ENCODE data around the gene UNC5C.

UNC5C gene

DNA sequence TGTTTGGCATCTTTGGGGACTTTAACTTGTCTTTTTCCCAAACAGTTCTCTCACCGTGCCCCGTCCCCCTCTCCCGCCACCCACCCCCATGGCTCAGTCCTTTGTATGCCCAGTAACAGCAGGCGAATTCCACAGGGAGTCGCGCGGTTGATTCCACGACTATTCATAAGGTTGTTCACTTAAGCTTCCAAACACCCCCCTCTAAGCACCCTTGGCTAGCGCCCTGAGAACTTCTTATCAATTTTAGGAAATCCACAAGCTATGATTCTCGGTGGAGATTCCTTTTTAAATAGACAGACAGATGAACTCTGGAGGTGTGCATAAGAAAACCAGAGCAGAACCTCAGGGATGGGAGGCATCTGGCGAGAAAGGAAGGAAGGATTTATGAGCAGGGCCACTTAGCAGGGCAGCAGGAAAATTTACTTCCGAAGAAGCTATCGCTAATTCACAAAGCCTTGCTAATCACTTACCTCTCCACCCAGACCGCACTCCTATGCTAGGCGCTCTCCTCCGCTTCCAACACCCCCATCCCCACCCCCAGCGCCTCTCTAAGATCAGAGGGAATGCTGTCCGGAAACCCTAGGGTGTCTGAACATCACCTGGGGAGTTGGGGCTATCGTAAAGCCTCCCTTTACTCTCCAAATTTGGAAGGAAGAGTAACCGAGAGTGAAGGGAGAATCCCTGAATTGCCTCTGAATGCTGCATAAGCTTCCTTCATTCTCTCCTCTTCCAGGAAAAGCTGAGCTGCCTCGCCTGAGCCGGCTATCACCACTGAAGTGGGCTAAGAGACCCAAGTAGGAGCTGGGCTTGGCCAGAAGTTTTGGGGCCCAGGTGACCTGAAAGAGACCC lies 1.7 kb downstream of the UNC5C start:
- no peak for DNase-seq (ENCODE audit: low read depth)

DNA sequence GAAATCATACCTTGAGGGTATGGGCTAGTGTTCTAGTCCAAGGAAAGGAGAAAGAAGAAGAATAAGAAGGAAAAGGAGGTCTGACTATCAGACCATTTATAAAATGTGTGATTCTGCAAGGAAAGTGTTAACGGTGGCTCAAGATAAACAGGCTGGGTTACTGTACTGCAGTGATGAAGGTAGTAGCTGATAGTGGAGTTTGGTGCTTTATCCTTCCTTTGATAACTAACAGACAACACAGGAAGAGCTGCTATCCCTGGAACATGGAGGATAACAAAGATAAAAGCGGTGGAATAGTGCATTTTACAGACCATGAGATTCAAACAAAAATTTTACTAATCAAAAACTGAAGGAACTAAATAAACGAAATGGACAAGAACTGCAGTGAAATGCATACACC lies 2.6 kb downstream of the UNC5C start:
- no peak for DNase-seq (ENCODE audit: low read depth)

DNA sequence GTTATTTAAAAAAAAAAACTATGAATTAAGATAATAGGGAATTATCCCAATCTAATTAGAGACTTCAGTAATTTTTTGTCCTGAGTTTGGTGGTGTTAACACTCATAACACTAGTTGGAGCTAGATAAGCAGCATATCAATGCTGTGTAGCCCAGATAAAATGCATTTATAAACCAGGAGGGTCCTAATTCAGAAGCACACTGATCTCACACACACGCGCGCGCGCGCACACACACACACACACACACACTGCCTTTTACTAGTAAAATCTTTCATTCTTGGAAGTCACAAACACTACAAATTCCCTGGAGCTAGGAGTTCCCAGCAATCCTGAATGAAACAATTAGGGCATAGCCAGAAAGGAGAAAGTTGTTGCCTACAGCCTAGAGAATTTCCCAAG lies 3.2 kb downstream of the UNC5C start:
- no peak for DNase-seq (ENCODE audit: low read depth)

DNA sequence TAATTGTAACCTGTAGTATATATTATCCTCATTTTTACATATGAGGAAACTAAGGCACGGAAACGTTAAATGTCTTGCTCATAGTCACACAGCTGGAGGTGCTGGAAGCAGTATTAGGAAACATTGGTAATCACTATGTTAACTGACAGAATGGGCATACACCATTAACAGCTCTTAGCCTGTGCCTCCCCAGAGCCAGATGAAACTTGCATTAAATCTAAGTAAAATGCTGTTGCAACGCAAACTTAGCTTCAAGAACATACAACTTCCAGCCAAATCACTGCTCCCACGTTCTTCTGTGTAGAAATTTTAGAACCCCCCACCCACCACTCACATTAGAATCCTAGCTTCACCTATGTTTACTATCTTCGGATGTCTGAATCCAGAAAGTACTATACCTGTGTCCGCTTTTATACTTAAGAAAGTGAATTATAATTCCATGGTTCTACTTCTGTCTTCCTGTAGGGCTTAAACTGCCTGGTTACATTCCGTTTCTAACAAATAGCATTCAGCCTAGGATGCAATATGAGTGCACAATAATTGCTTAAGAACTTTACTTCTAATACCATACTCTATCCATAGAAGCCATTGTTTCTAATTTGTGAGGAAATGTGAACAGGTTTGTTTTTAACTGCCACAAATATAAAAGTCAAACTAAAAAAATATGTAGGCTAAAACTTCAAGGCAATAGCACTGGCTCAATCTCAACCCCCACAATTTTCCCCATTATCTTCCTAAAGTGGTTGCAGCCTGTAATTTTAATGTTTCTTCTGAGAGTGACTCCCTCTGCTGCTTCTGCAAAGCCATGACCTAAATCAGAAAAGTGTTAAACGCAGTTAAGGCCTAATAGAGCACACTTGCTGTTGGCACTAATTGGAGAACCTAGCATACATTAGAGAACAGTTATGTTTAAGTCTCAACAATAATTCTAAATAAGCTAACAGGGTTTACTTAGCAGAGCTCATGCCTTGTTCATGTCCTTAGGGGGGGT lies 4.4 kb downstream of the UNC5C start:
- no peak for DNase-seq (ENCODE audit: low read depth)

DNA sequence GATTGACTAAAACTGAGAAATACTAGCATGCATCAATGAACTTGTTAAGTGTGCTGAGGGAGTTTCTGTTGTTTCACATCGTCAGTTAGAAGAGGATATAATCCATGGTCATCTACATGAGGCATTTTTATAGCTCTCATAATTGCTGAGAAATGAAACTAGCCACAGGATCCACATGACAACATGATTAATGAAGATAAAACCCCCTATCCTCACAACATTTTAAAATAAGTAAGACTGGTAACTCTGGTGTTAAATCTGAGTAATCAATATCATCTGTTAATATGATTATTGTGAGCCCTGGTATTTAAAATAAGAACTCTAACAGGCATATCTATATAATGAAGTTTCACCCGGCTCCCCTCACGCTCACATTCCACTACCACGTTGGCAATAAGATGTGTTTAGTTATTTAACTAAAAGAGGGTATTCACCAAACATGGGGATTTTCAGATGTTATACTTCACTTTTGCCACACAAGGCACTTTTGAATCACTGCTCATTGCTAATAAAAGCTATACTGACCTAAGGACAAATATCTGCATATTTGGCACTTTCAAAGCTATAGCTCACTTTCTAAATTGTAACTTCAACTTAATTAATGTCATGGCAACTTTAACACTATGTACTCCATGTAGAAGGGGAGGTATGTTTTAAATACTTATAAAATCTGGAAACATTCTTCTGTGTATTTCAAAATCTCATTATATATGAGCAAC lies 6.7 kb downstream of the UNC5C start:
- DNase-seq (ENCODE audit: low read depth), result no peak

DNA sequence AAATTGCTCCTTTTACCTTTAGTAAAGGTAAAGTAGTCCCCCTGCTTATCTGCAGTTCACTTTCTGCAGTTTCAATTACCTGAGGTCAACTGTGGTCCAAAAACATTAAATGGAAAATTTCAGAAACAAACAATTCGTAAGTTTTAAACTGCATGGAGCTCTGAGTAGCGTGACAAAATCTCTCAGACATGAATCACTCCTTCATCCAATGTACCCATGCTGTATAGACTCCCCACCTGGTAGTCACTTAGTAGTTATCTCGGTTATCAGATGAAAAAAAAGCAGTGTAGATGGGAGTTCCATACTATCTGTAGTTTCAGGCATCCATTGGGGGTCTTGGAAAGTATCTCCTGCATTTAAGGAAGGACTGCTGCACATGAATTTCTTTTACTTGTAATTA lies 7.7 kb downstream of the UNC5C start:
- no peak for DNase-seq (ENCODE audit: low read depth)

DNA sequence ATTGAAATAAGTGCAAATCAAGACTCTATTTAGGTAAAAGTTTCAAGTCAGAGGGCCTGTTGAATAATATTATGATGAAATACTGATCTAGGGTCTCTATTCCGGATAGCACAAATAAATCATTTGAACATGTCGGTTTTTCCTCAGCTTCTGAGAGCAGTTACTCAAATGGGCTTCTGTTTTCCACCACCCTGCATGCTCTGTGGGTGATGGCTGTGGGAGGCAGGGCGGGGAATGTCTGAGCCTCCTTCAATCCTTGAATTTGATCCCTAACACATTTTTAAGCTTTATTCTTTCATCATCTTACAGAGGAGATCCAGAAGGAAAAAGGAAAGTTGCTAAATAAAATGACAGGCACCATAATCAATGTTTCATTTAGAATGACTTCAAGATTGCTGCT lies 8.5 kb downstream of the UNC5C start:
- DNase-seq (ENCODE audit: low read depth), result no peak

DNA sequence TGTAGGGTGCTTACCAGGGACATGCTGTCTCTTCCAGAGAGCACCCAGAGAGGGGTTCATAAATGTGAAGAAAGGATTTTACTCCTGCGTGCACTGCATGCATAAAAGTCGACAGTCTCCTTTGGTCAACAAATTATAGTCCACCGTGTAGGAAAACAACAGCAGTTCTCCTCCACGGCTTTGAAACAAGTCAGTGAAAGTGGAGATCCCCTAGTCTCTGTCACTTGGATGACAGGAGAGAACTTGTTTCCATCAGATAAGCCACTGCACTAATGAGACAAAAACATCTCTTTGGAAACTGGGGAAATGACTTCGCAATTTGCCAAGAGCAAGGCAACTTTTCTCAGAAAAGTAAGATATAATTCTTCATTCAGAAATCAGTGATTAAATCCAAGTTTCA lies 9.7 kb downstream of the UNC5C start:
- DNase-seq (ENCODE audit: low read depth), result no peak

DNA sequence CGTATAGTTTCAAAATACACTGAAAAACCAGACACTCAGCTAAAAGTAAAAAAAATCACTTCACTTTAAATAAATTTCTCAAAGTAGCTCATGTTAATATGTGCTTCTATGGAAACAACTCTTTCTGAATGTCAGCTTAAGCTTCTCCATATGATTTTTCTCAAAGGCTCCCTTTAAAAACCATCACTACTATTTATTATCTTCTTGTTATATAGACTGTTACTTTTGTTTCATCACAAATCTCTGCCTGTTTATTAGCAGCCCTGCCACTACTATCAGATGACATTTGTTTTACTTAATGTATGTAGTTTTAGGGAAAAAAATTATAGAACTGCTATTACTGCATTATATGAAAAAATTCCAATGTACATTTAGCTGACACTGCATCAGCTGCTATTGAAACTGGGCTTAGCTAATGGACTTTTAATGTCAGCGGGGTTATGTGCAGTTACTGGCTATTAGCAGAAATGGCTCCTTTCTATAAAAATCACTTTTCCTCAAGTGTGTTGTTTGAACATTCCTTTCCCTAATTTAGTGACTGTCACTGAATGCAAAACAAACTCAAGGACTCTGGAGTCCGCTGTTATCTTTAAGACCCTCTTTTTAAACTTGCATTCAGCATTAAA lies 10.8 kb downstream of the UNC5C start:
- no peak for DNase-seq (ENCODE audit: low read depth)

DNA sequence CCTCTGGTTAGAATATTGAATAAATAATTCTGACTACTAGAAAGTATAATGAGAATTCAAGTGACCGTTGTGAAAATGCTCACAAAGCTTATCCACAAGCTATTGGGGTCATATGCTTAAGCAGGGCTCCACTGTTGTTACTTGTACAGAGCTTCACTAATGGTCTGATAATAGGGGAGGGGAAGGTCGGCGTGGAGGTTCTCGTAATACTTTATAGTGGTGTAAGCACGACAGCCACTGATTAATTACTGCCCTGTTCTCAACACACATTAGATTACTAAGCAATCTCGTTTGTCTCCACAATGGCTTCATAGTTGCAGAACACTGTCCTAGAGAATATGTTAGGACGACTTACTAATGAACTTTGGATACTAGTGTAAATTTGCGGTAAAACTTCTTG lies 11.6 kb downstream of the UNC5C start:
- DNase-seq (ENCODE audit: low read depth), result no peak

DNA sequence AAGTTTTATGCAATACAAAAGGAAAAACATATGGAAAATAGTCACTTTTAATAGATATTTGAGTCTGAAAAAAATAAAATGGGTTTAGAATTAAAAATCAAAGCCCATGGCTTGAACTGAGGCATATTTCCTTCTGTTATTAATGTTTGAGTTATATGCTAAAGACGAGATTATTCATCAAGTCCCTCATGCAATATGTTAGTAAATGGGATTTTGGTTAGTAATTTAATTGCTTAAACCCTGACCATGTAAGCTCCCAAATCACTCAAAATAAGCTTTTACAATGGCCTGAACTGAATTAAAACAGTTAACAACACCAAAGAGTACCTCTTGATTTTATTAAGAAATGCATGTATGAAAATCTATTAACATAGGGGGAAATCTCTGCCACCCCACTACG lies 12.1 kb downstream of the UNC5C start:
- no peak for DNase-seq (ENCODE audit: low read depth)

DNA sequence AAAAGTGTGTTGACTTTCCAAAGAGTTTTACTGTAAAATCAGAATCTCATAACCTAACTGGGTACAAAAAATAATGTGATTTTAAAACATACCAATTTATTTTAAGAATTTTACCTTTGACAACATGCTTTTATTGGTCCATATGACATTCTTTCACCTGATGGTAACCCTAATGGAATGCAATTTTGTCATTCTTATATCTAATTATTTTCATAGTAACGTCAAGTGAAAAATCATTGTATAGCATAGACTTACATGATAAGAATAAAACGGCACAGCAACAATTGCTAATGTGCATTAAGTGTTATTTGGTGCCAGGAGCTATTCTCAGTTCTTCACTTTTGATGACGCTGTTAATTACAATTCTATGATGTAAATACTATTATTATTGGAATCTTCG lies 13.6 kb downstream of the UNC5C start:
- DNase-seq (ENCODE audit: low read depth), result no peak

DNA sequence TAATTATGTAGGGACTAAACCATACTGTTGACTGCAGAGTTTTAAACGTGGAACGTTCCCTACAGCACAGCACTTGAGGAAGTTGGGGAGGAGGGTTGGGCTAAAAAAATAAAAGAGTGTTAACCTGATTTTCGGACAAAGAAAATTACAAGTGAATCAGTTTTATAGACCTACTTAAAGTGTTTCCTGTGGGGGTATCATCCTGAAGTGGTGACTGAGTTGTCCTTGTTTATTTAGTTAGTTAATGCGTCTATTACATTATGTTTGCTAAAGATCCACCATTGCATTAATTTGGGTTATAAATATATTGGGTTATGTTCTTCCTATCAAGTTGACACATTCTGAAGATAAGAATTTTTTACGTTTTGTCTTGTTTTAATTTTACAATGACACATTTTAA lies 14.7 kb downstream of the UNC5C start:
- DNase-seq (ENCODE audit: low read depth), result no peak

DNA sequence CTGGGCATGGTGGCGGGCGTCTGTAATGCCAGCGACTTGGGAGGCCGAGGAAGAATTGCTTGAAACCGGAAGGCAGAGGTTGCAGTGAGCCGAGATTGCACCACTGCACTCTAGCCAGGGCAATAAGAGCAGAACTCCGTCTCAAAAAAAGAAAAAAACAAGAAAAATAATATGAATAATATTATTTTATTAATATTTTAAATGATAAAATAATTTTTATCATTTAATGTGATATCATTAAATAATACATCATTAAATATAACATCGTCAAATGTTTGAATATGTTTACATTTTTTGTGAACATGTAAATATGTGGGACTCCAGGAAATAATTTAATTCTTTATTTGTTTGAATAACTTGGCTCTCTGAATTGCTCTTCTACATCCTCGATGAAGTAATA lies 15.5 kb downstream of the UNC5C start:
- DNase-seq (ENCODE audit: low read depth), result no peak

DNA sequence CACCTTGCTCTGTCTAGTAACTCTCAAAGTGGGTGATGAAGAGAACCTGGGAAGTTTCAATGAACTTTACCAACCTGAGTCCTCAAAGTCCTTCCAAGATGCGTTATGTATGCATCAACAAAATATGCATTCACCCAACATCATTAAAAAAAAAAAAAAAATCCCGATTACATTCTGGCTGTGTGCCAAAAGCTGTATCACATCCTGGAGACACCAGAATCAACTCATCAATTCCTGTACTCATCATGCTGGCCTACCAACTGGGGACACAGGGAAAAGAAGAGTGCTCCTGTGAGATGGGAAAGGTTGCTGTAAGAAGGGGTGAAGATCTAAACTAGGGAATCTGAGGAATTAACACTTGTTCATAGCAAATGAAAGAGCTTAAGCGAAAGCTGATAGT lies 16.5 kb downstream of the UNC5C start:
- no peak for DNase-seq (ENCODE audit: low read depth)

DNA sequence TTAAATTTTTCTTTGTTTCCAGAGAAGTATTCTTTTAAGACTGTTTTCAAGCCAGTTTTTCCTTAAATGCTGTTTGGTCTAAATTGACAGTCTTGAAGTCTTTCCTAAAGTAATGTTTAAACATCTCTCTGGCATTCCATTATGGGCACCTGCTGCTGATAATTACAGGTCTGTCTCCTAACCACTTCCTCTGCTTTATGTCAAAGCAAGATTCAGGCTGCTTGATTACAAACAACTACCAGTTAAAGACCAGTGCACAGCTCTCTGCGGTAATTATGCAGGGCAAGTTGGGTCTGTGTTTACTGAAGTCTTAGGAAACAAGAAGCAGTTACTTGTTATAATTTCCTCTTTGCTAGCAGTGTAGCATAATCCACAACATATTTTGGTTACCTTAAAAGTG lies 17.6 kb downstream of the UNC5C start:
- no peak for DNase-seq (ENCODE audit: low read depth)

DNA sequence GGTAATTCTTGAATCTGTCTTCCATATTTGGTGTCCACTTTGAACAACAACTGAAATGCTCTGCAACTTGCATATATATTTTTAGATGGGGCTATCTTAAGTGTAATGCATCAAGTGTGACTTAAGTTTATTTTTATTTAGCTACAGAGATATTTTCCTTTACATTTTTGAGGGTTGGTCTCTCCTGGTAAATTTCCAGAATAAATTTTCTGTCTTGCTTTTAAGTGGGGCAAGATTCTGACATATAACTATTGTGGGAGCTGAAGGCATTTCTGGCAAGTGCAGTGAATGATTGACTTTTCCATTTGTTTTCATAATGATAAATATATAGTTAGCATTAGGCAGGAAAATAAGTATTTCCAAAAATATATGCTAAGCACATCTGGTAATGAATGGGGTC lies 18.8 kb downstream of the UNC5C start:
- no peak for DNase-seq (ENCODE audit: low read depth)

DNA sequence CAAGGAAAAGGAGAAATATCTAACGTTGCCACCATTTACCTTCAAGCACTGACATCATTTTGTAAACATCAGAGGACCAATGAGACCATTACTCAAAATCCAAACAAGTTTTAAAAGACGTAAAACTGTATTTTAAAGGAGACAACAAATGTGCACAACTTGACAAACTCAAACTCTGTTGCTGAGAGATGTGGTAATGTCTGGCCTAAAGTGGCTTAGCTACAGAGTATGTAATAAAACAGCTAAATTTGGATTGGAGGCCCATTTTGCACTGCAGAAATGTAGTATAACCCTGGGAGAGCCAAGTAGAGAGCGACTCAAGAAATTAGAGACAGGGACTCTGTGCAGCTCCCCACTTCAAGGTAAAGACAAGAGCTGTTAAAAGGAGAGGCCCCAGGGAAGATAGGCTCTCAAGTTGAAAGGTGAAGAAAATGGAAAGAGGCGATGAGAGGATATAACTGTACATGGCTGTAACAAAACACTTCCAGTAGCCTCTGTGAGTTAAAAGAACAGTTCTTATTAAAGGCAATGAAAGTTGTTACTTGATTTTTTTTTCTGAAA lies 20.3 kb downstream of the UNC5C start:
- no peak for DNase-seq (ENCODE audit: low read depth)

DNA sequence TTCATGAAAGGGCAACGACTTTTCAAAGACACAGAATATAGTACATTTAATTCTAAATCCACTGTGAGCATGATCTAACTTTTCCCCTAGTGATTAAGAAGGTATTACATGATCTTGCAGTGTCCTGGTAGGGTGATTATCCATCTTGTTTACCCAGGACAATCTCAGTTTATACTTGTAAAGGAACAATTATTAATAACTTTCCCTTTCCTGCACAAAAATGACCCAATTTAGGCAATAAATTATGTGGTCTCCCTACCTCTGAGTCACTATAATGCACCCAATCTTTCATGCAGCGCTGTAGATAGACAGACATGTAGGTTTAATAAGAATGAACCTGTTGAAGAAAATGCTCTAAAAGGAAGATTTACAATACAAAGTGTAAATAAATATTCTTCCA lies 22.7 kb downstream of the UNC5C start:
- DNase-seq (ENCODE audit: low read depth), result no peak

DNA sequence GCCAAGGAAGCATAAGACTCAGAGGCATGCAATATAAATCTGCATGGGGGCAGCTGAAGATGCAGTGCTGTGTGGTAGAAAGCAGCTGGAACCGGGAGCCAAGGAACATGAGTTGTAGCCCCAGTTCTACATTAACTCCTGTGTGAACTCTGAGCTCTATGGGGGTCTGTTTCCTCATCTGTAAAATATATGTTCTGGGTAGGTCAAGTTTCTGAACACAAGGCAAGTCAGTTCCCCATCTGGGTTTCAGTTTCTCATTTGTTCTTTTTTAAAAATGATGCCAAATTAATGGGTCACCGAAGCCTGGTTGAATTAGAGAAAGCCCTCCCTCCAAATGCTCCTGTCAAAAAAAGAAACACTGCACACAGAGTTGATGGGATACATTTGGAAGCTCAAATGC lies 24.0 kb downstream of the UNC5C start:
- DNase-seq (ENCODE audit: low read depth), result no peak

DNA sequence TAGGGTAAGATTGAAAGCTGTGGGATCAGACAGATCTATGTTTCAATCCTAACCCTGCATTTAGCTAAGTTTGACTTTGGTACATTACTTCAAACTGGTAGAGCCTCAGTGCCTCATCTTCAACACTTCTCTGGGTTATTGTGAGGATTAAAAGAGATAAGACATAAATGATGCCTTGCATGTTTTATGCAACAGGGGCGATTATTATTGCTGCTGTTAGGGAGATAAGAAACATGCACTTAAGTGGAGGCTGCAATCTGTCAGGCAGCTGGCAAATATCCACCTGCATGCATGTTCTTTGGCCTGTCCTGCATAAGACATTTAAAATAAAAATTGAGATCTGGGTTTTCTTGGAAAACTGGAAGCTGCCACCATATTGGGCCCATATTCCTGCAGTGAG lies 24.6 kb downstream of the UNC5C start:
- DNase-seq (ENCODE audit: low read depth), result no peak

All from stimulated activated CD8-positive, alpha-beta memory T cell treated with anti-CD3 and anti-CD28 coated beads, Interleukin-4, amount 100 ng/mL, for 24 hours (primary cell).